K562 (cell line): ENCODE results near the gene SEPTIN2. TPM values are rescaled to one million over a fixed set of nuclear protein-coding genes. Genes with fewer than 3 reads are reported as not detected.
"Not testable (repeated sequence)": the region's sequence is repeated elsewhere in the genome, so short reads cannot be mapped to it uniquely, and the experiment has no call there.

Experiments
- ATAC-seq: fragments of 200-7000 bp; cut with Tn5 transposase; 3 replicates; pipeline ENCODE4 v1.9.1; 2020; ENCODE audit warnings: moderate library complexity
- BruUV-seq: library from RNA; stranded (reverse); fragments of 400-500 nt; replicated peaks from 2 replicates; lab custom pipeline; 2021; lab: Mats Ljungman, UMichigan
- CTCF ChIA-PET: fragments of 300-600 bp; formaldehyde crosslinking; extraction: SDS; loops from one replicate; lab custom pipeline; 2021; ENCODE audit warnings: low intra/inter-chr PET ratio; lab: Yijun Ruan, JAX
- POLR2A ChIA-PET: fragments of 300-600, 350-650 bp; sonication (Branson Sonifier 250); formaldehyde crosslinking; extraction: SDS; loops from one replicate; lab custom pipeline; 2021; ENCODE audit warnings: antibody characterized with exemption, inconsistent platforms; lab: Yijun Ruan, JAX
- DNase-seq, 4 experiments: peaks; one replicate each; pipeline versions ENCODE4 v3.0.0 to v3.0.0-alpha.2; 2011 to 2018; ENCODE audit warnings: low spot score in 3 of 4, mixed read lengths in 3 of 4; ENCODE audit errors: extremely low read depth in 1 of 4
- FAIRE-seq: peaks from 2 replicates; lab custom pipeline; 2011; peaks lifted over from hg19 to GRCh38; lab: Jason Lieb, UNC
- H2AFZ ChIP-seq: 2 replicates; pipeline ENCODE4 v1.6.0; 2011; ENCODE audit warnings: low read depth, low read length, control low read depth, inconsistent platforms
- H3K27ac ChIP-seq: fragments of 200-600 bp; 3 replicates; pipeline ENCODE4 v1.8.0; 2011; ENCODE audit warnings: low read depth, mild to moderate bottlenecking, control low read depth, inconsistent platforms, low read length, moderate library complexity, mixed read lengths; ENCODE audit errors: extremely low read depth
- H3K27me3 ChIP-seq, 2 experiments: fragments of 300-600 bp in 1 of 2; 2 replicates in 1 of 2; 3 replicates in 1 of 2; pipeline versions ENCODE4 v1.6.0 to v1.8.0; 2011; ENCODE audit warnings: inconsistent platforms in 2 of 2, low read length in 2 of 2, mild to moderate bottlenecking in 1 of 2, mixed read lengths in 1 of 2, moderate library complexity in 1 of 2; ENCODE audit not compliant: control insufficient read depth in 2 of 2, insufficient read depth in 2 of 2
- H3K36me3 ChIP-seq: fragments of 300-600 bp; 3 replicates; pipeline ENCODE4 v1.8.0; 2011; ENCODE audit warnings: mild to moderate bottlenecking, low read length, inconsistent platforms; ENCODE audit not compliant: control insufficient read depth, insufficient read depth
- H3K4me1 ChIP-seq, 2 experiments: fragments of 200-600 bp in 1 of 2; replicated peaks in 1 of 2; 2 replicates in 1 of 2; 3 replicates in 1 of 2; pipeline versions ENCODE4 v1.5.1 to v1.8.0; 2011; ENCODE audit warnings: inconsistent platforms in 2 of 2, low read length in 2 of 2, mild to moderate bottlenecking in 1 of 2, mixed read lengths in 1 of 2, moderate library complexity in 1 of 2; ENCODE audit not compliant: control insufficient read depth in 2 of 2, insufficient read depth in 2 of 2
- H3K4me2 ChIP-seq: 2 replicates; pipeline ENCODE4 v1.6.1; 2011; ENCODE audit warnings: low read length, control low read depth, inconsistent platforms, mixed read lengths; ENCODE audit not compliant: insufficient read depth
- H3K4me3 ChIP-seq: fragments of 200-600 bp; sonication (generic), shearing (Covaris generic); 2 replicates; pipeline ENCODE4 v1.5.1; 2016; ENCODE audit warnings: control low read depth, inconsistent platforms
- H3K79me2 ChIP-seq: fragments of 200-600 bp; 3 replicates; pipeline ENCODE4 v1.8.0; 2011; ENCODE audit warnings: low read length, inconsistent platforms; ENCODE audit not compliant: control insufficient read depth, insufficient read depth
- H3K9ac ChIP-seq, 2 experiments: 2 replicates each; pipeline versions ENCODE4 v1.6.0 to v1.6.1; 2011; ENCODE audit warnings: low read depth in 2 of 2, low read length in 2 of 2, control low read depth in 1 of 2, inconsistent platforms in 1 of 2, mild to moderate bottlenecking in 1 of 2, mixed read lengths in 1 of 2; ENCODE audit not compliant: insufficient read depth in 1 of 2
- H3K9me1 ChIP-seq: one replicate; pipeline ENCODE4 v1.6.0; 2011; ENCODE audit warnings: inconsistent platforms, mild to moderate bottlenecking, low read length, moderate library complexity; ENCODE audit not compliant: control insufficient read depth, insufficient read depth
- H3K9me3 ChIP-seq: replicated peaks from 2 replicates; pipeline ENCODE4 v1.5.1; 2011; ENCODE audit warnings: low read depth, low read length, inconsistent platforms; ENCODE audit not compliant: control insufficient read depth, insufficient read depth
- H4K20me1 ChIP-seq: replicated peaks from 2 replicates; pipeline ENCODE4 v1.6.1; 2011; ENCODE audit warnings: low read length, inconsistent platforms, mixed read lengths; ENCODE audit not compliant: control insufficient read depth, insufficient read depth
- HNRNPLL ChIP-seq: fragments of 200-400 bp; formaldehyde crosslinking; IDR thresholded peaks from 2 replicates; pipeline ENCODE4 v1.6.1; 2017; ENCODE audit warnings: low read length, low read depth, mild to moderate bottlenecking; ENCODE audit not compliant: poor library complexity, severe bottlenecking
- MYNN ChIP-seq, 2 experiments: sonication (generic); formaldehyde crosslinking in 1 of 2; IDR thresholded peaks; 2 replicates each; pipeline versions ENCODE4 v1.5.0 to v1.6.1; 2016 to 2020; ENCODE audit warnings: antibody characterized with exemption in 1 of 2, missing genetic modification reagents in 1 of 2
- PYGO2 ChIP-seq: fragments of 450-650 bp; IDR thresholded peaks from 2 replicates; pipeline ENCODE4 v1.6.1; 2016; ENCODE audit warnings: mild to moderate bottlenecking, missing genetic modification characterization, moderate library complexity, missing compliant biosample characterization
- SP2 ChIP-seq: IDR thresholded peaks from 2 replicates; pipeline ENCODE4 v1.6.1; 2011; ENCODE audit warnings: mild to moderate bottlenecking, low read depth, low read length, moderate library complexity; ENCODE audit not compliant: poor library complexity, severe bottlenecking; ENCODE audit errors: extremely low read depth
- WGBS: fragments of 100-300 bp; shearing (Covaris generic); methylation state at CpG from one replicate; pipeline ENCODE4 v1.1.6; 2016; ENCODE audit warnings: low coverage, mixed read lengths; ENCODE audit not compliant: insufficient coverage; ENCODE audit errors: missing lambda C conversion rate; 5-methylcytosine and 5-hydroxymethylcytosine counted together
- in situ Hi-C: fragments of 300-500 bp; cut with MboI; formaldehyde crosslinking; loops from 4 replicates; pipeline ENCODE4 v1.15.0; 2018; ENCODE audit warnings: inconsistent platforms, mixed read lengths
- intact Hi-C: fragments of 100-400 bp; cut with micrococcal nuclease; formaldehyde crosslinking; loops from 2 replicates; pipeline ENCODE4 v1.14.2; 2022
- polyA plus RNA-seq, 8 experiments: library from polyadenylated mRNA; depleted of rRNA in 4 of 8; stranded (reverse) in 5 of 8; unstranded in 3 of 8; fragments of >200 nt; fragmentation: Nextera tagmentation in 2 of 8; fragmentation: Illumina TruSeq in 1 of 8; extraction: Ambion mirVana in 2 of 8; extraction: Trizol in 1 of 8; gene quantifications; 2 replicates each; pipeline versions ENCODE4 v1.2.1 to v1.2.3, GENCODE V29; 2011 to 2014; ENCODE audit warnings: inconsistent platforms in 1 of 8, missing spikeins in 1 of 8
- total RNA-seq, 7 experiments: library from RNA; depleted of rRNA in 6 of 7; stranded (reverse); fragments of >200 nt in 6 of 7; fragmentation: Illumina TruSeq in 2 of 7; extraction: Trizol in 2 of 7; gene quantifications; 2 replicates each; pipeline versions ENCODE4 v1.2.1 to v1.2.3, GENCODE V29; 2011 to 2021; ENCODE audit warnings: low replicate concordance in 1 of 7

Gene SEPTIN2
- total and polyA plus RNA-seq, 9 of the 15 experiments (the other 6 are each of a cell fraction or from before 2014, with no cell fraction given), result 121 to 367 (median 166) TPM

GRCh38 chr2:241291153-241291552 is 24.6 kb upstream of the SEPTIN2 start (continued):
- TF ChIP-seq PYGO2 (no peak), SP2 (no peak), MYNN (IDR thresholded peaks at IDR 0.05) (no peak), MYNN (CRISPR knock-in tag; IDR thresholded peaks at IDR 0.05) (no peak)
- TF ChIP-seq, all 486 proteins: peak for 0

GRCh38 chr2:241291977-241292376 is 23.7 kb upstream of the SEPTIN2 start:
- 65% methylated on average over 6 of the region's 6 CpGs for WGBS
- in situ Hi-C loops (no loop called here), intact Hi-C loops (no loop called here)
- Histone ChIP-seq H2AFZ (no peak overlapping the region), H3K4me2 (no peak overlapping the region), H3K4me3 (no peak overlapping the region), H3K9me1 (no peaks in the 10 kb centered on the region), H3K36me3 (peaks cover 25% of the 10 kb centered on the region; the same call in 2 of the 3 replicates), H3K27ac (no peak overlapping the region), H4K20me1 (0 out of 2 replicates have a peak, but pooled peaks cover 13% of the 10 kb centered on the region), H3K27me3 (no peaks in the 10 kb centered on the region), H3K9ac (no peak overlapping the region), H3K4me1 (no peaks in the 10 kb centered on the region; a peak in 1 of 5 replicates), H3K79me2 (peaks cover 91% of the 10 kb centered on the region), H3K9me3 (no peaks in the 10 kb centered on the region)
- ChIA-PET CTCF (no interaction called here), POLR2A (interaction anchor here (0.6 to 1.2 kb wide), 4 partner anchors 9 to 41 kb away, joined by 3 to 5 read pairs (median 3); no protein-coding TSS in a partner anchor)
- ATAC-seq (no peak), FAIRE-seq (no peak), DNase-seq (no peak)
- TF ChIP-seq HNRNPLL, result no peak
- no TSS peak for BruUV-seq

GRCh38 chr2:241293378-241293797 is 22.3 kb upstream of the SEPTIN2 start:
- POLR2A ChIA-PET, result interaction anchor here (1.1 to 1.2 kb wide), 2 partner anchors 9 to 11 kb away, joined by 5 read pairs; no protein-coding TSS in a partner anchor
- FAIRE-seq, H3K4me3 ChIP-seq, intact Hi-C loops, CTCF ChIA-PET, H3K9me3 ChIP-seq, H3K27me3 ChIP-seq, BruUV-seq, DNase-seq, H3K27ac ChIP-seq, ATAC-seq, H3K9ac ChIP-seq, H3K4me2 ChIP-seq, H3K4me1 ChIP-seq, in situ Hi-C loops, H2AFZ ChIP-seq, H3K9me1 ChIP-seq: not testable (repeated sequence)
- Histone ChIP-seq H4K20me1 (0 out of 2 replicates have a peak, but pooled peaks cover 13% of the 10 kb centered on the region), H3K36me3 (peaks cover 24% of the 10 kb centered on the region; the same call in 2 of the 3 replicates), H3K79me2 (peaks cover 93% of the 10 kb centered on the region)
- 79% methylated on average over 5 of the region's 7 CpGs for WGBS
